Measurements from ENCODE around the gene TXNDC8. TPM values are rescaled to one million over a fixed set of nuclear protein-coding genes. Genes with fewer than 3 reads are reported as not detected.

TXNDC8 gene
- total and polyA plus RNA-seq, 2 experiments from 2014 or later, result not detected

DNA sequence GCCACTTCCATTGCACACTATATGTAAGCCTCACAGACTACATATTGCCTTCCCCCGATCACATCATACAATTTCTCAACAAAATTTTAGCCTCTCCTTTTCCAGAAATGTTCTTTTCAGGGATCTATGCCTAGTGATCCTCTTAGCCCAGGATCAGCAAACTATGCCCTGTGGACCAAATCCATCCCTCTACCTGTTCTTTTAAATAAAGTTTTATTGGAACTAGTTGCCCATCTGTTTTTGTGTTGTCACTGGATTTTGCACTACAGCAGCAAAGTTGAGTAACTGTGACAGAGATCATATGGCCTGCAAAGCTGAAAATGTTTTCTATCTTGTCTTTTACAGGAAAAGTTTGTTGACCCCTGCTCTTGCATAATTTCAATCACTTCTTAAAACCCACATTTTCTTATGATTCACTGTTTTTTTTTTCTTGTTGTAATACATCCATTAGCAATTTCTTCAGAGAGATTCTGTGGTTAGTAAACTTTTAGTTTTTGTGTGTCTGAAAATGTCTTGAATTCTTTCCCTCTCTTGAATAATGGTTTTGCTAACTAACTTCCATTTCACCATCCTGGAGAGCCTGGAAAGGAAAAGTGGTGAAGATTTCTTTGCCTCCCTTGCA lies 7.1 kb downstream of the TXNDC8 start (continued):
- TF ChIP-seq, protein P1, sequence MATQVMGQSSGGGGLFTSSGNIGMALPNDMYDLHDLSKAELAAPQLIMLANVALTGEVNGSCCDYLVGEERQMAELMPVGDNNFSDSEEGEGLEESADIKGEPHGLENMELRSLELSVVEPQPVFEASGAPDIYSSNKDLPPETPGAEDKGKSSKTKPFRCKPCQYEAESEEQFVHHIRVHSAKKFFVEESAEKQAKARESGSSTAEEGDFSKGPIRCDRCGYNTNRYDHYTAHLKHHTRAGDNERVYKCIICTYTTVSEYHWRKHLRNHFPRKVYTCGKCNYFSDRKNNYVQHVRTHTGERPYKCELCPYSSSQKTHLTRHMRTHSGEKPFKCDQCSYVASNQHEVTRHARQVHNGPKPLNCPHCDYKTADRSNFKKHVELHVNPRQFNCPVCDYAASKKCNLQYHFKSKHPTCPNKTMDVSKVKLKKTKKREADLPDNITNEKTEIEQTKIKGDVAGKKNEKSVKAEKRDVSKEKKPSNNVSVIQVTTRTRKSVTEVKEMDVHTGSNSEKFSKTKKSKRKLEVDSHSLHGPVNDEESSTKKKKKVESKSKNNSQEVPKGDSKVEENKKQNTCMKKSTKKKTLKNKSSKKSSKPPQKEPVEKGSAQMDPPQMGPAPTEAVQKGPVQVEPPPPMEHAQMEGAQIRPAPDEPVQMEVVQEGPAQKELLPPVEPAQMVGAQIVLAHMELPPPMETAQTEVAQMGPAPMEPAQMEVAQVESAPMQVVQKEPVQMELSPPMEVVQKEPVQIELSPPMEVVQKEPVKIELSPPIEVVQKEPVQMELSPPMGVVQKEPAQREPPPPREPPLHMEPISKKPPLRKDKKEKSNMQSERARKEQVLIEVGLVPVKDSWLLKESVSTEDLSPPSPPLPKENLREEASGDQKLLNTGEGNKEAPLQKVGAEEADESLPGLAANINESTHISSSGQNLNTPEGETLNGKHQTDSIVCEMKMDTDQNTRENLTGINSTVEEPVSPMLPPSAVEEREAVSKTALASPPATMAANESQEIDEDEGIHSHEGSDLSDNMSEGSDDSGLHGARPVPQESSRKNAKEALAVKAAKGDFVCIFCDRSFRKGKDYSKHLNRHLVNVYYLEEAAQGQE (IDR thresholded peaks at IDR 0.05; ENCODE audit: unreplicated experiment), result no peak
- TF ChIP-seq, protein P2, sequence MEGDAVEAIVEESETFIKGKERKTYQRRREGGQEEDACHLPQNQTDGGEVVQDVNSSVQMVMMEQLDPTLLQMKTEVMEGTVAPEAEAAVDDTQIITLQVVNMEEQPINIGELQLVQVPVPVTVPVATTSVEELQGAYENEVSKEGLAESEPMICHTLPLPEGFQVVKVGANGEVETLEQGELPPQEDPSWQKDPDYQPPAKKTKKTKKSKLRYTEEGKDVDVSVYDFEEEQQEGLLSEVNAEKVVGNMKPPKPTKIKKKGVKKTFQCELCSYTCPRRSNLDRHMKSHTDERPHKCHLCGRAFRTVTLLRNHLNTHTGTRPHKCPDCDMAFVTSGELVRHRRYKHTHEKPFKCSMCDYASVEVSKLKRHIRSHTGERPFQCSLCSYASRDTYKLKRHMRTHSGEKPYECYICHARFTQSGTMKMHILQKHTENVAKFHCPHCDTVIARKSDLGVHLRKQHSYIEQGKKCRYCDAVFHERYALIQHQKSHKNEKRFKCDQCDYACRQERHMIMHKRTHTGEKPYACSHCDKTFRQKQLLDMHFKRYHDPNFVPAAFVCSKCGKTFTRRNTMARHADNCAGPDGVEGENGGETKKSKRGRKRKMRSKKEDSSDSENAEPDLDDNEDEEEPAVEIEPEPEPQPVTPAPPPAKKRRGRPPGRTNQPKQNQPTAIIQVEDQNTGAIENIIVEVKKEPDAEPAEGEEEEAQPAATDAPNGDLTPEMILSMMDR (conservative IDR thresholded peaks at IDR 0.05; ENCODE audit: low read depth in 2 of 2), result no peak

DNA sequence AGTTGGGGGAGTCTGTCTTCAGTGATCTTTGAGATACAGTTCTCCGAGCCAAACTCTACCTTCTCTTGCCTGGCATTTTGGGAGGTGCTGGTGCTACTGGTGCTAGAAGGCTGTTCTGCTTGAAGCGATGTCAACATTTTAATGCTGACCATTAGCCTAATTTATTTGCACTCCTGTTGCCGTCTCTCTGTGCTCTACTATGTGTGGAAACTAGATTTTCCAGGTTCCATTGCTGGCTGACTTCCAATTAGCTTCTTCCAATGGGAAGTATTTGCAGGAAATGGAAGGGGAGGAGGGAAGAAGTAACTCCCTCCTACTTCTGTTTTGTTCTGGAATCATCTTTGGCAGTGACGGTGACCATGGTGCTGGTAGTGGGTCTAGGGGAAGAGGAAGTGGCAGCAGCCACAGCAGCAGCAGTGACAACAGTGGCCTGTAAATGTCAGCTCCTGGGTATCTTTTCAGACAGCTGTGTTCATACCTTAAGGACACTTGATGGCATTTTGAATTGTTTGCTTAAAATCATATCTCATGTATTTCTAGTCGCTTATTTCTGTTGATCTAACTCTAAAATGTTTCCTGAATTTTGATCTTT lies 7.9 kb downstream of the TXNDC8 start:
- Histone ChIP-seq H3K36me3 (ENCODE audit: insufficient read depth) (no peaks in the 10 kb centered on the region), H2AFZ (peak overlapping the region; percentile 85), H3K27ac (ENCODE audit: low read depth) (no peak overlapping the region), H3K4me2 (no peak overlapping the region), H3K9me2 (ENCODE audit: insufficient read depth) (0 out of 2 replicates have a peak, but pooled peaks cover 4% of the 10 kb centered on the region), H3K27me3 (ENCODE audit: insufficient read depth) (no peaks in the 10 kb centered on the region), H3F3A (replicated peaks; ENCODE audit: low read depth) (no peaks in the 10 kb centered on the region), H3K79me2 (replicated peaks; ENCODE audit: insufficient read depth) (no peaks in the 10 kb centered on the region), H3K4me1 (ENCODE audit: insufficient read depth) (no peaks in the 10 kb centered on the region), H3K4me3 (no peak overlapping the region), H4K20me1 (replicated peaks; ENCODE audit: insufficient read depth) (no peaks in the 10 kb centered on the region)
- Mint-ChIP-seq H3K27ac (no peak overlapping the region), H3K36me3 (ENCODE audit: low read depth) (no peaks in the 10 kb centered on the region), H3K4me1 (no peaks in the 10 kb centered on the region), H3K4me3 (no peak overlapping the region), H3K27me3 (ENCODE audit: insufficient read depth, low read depth, poor library complexity) (no peaks in the 10 kb centered on the region), H3K9me3 (no peaks in the 10 kb centered on the region)
- ATAC-seq (no peak), DNase-seq (ENCODE audit: low spot score) (no peak)
- TF ChIP-seq CREB1 (CRISPR knock-in tag; IDR thresholded peaks at IDR 0.05; ENCODE audit: low read depth) (no peak), EZH2 (IDR thresholded peaks at IDR 0.05; ENCODE audit: low read depth, unreplicated experiment) (no peak), JUNB (IDR thresholded peaks at IDR 0.05; ENCODE audit: unreplicated experiment) (no peak)
- TF ChIP-seq, protein P2 (conservative IDR thresholded peaks at IDR 0.05; ENCODE audit: low read depth in 2 of 2), result no peak
- TF ChIP-seq, protein P1 (IDR thresholded peaks at IDR 0.05; ENCODE audit: unreplicated experiment), result no peak
- TF ChIP-seq, protein P3, sequence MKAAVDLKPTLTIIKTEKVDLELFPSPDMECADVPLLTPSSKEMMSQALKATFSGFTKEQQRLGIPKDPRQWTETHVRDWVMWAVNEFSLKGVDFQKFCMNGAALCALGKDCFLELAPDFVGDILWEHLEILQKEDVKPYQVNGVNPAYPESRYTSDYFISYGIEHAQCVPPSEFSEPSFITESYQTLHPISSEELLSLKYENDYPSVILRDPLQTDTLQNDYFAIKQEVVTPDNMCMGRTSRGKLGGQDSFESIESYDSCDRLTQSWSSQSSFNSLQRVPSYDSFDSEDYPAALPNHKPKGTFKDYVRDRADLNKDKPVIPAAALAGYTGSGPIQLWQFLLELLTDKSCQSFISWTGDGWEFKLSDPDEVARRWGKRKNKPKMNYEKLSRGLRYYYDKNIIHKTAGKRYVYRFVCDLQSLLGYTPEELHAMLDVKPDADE (IDR thresholded peaks at IDR 0.05), result no peak
